Common myeloid progenitor, CD34-positive (primary cell): ENCODE measurements around the gene ISG15.

Source experiments
- CTCF ChIA-PET: fragments of 350-600 bp; sonication (Branson Sonifier 250); formaldehyde crosslinking; loops from one replicate; lab custom pipeline; 2021; ENCODE audit warnings: antibody characterized with exemption; lab: Charles Lee
- POLR2A ChIA-PET: fragments of 350-600 bp; sonication (Branson Sonifier 250); formaldehyde crosslinking; loops from one replicate; lab custom pipeline; 2021; ENCODE audit warnings: antibody characterized with exemption; lab: Charles Lee
- DNase-seq, 3 donors: peaks; one replicate each; pipeline versions ENCODE4 v3.0.0 to v3.0.0-alpha.2; 2013
- H3K27ac ChIP-seq, 2 experiments: 1 replicate in 1 of 2; 2 replicates in 1 of 2; pipeline ENCODE4 v1.7.0; 2013; ENCODE audit warnings: inconsistent platforms in 2 of 2, low read length in 2 of 2, mild to moderate bottlenecking in 2 of 2, low read depth in 1 of 2, moderate library complexity in 1 of 2; ENCODE audit not compliant: severe bottlenecking in 2 of 2, insufficient read depth in 1 of 2, poor library complexity in 1 of 2
- H3K27me3 ChIP-seq, 5 experiments: replicated peaks in 2 of 5; 1 replicate in 3 of 5; 2 replicates in 2 of 5; pipeline versions ENCODE4 v1.6.1 to v1.7.0; 2013; ENCODE audit warnings: low read length in 4 of 5, mild to moderate bottlenecking in 2 of 5, moderate library complexity in 2 of 5, inconsistent platforms in 1 of 5; ENCODE audit not compliant: insufficient read depth in 5 of 5, control insufficient read depth in 4 of 5
- H3K36me3 ChIP-seq, 4 experiments: 1 replicate in 2 of 4; 2 replicates in 2 of 4; pipeline versions ENCODE4 v1.6.1 to v1.7.0; 2013; ENCODE audit warnings: low read length in 3 of 4, control low read depth in 1 of 4, mild to moderate bottlenecking in 1 of 4; ENCODE audit not compliant: control insufficient read depth in 4 of 4, insufficient read depth in 4 of 4
- H3K4me1 ChIP-seq, 4 experiments: 1 replicate in 3 of 4; 2 replicates in 1 of 4; pipeline versions ENCODE4 v1.6.1 to v1.7.1; 2013; ENCODE audit warnings: low read length in 3 of 4, mild to moderate bottlenecking in 3 of 4, control low read depth in 1 of 4, inconsistent platforms in 1 of 4, moderate library complexity in 1 of 4; ENCODE audit not compliant: control insufficient read depth in 4 of 4, insufficient read depth in 4 of 4; ENCODE audit errors: control extremely low read depth in 1 of 4
- H3K4me3 ChIP-seq, 7 experiments: 1 replicate in 4 of 7; 2 replicates in 3 of 7; pipeline versions ENCODE4 v1.5.1 to v1.7.0; 2013; ENCODE audit warnings: mild to moderate bottlenecking in 7 of 7, low read length in 6 of 7, moderate library complexity in 6 of 7, inconsistent platforms in 2 of 7, low read depth in 2 of 7, control low read depth in 1 of 7; ENCODE audit not compliant: insufficient read depth in 4 of 7, control insufficient read depth in 1 of 7; ENCODE audit errors: extremely low read depth in 1 of 7
- H3K9me3 ChIP-seq, 5 experiments: 1 replicate in 4 of 5; 2 replicates in 1 of 5; pipeline versions ENCODE4 v1.6.1 to v1.7.1; 2013; ENCODE audit warnings: low read length in 4 of 5, mild to moderate bottlenecking in 2 of 5, inconsistent platforms in 1 of 5, low read depth in 1 of 5, moderate library complexity in 1 of 5; ENCODE audit not compliant: control insufficient read depth in 4 of 5, insufficient read depth in 2 of 5; ENCODE audit errors: control extremely low read depth in 1 of 5
- WGBS: methylation state at CpG from one replicate; pipeline ENCODE4 v1.1.5; 2013; ENCODE audit not compliant: insufficient coverage; 5-methylcytosine and 5-hydroxymethylcytosine counted together

Gene ISG15

DNA sequence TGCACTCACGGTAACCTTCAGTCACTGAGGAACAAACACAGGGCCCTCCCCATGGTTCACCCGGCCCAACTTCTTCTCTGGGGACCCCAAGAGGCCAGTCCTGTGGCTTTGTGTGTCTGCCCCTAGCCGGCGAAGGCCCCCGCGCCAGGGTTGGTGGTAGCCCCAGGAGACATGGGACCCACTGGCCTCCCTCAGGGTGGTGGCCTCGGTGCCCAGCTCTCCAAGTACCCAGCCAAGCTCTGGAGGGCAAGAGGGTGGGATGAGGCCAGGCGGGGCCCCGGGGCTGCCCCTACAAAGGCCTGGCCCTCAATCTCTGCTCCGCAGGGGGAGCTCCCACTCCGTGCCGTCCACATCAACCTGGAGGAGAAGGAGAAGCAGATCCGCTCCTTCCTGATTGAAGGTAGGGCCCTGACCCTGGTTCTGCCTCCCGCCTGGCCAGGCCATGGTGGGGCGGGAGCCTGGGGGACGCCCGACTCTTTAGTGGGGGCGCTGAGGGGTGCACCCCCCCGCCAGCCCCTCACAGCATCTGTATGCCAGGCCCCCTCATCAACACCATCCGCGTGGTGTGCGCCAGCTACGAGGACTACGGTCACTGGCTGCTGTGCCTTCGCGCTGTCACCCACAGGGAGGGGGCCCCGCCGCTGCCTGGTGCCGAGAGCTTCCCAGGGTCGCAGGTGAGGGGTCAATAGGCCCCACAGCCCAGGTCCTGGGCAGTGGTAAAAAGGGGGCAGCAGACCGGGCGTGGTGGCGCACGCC lies 41.4 kb upstream of the ISG15 start:
- peaks cover 0 to 2% (median 0%) of the 10 kb centered on the region in 5 experiments for H3K9me3 ChIP-seq
- WGBS = 92% methylated on average over 23 of the region's 34 CpGs
- peaks cover 0 to 82% (median 15%) of the 10 kb centered on the region in 5 experiments for H3K27me3 ChIP-seq
- POLR2A ChIA-PET = no interaction called here
- H3K4me1 ChIP-seq = peaks cover 0 to 14% (median 12%) of the 10 kb centered on the region in 4 experiments
- H3K4me3 ChIP-seq = no peak overlapping the region
- CTCF ChIA-PET = no interaction called here
- no peaks in the 10 kb centered on the region for H3K36me3 ChIP-seq
- DNase-seq = no peak
- no peak overlapping the region for H3K27ac ChIP-seq

GRCh38 chr1:972726-973458 lies 40.4 kb upstream of the ISG15 start:
- CTCF ChIA-PET = interaction anchor here (1.2 kb wide), 1 partner anchor 11 kb away, joined by 4 read pairs; no protein-coding TSS in a partner anchor

DNA sequence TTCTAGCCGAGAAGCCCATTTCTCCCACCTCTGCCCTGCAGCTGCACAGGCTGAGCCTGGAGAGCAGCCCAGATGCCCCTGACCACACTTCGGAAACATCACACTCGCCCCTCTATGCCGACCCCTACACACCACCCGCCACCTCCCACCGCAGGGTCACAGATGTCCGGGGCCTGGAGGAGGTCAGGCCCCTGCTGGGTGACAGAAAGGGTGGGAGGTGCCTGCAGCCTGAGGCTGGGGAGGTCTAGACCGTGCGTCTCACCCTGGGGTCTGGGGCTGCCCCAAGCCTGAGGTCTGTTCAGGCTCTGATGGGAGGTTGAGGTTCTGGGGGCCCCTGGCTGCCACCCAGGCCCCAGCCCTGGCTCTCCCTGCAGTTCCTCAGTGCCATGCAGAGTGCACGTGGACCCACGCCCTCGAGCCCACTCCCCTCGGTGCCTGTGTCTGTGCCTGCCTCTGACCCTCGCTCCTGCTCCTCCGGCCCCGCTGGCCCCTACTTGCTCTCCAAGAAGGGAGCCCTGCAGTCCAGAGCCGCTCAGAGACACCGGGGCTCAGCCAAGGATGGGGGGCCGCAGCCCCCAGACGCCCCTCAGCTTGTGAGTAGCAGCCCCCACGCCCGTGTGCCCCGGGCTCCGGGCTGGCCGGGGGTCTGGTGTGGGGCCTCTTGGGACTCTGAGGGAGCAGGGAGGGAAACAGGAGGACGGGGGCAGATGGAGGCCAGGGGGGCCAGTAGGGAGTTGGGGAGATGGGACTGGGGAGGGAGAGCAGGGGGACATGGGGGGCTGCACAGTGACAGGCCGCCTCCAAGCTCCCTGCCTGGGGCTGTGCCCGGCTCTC lies 39.6 kb upstream of the ISG15 start:
- H3K36me3 ChIP-seq = no peaks in the 10 kb centered on the region
- peaks cover 0 to 8% (median 7%) of the 10 kb centered on the region in 4 experiments for H3K4me1 ChIP-seq
- H3K27ac ChIP-seq = no peak overlapping the region
- POLR2A ChIA-PET = no interaction called here
- CTCF ChIA-PET = interaction anchor here (1.0 to 3.1 kb wide), 3 partner anchors 10 to 35 kb away, joined by 3 to 12 read pairs (median 4); no protein-coding TSS in a partner anchor
- H3K27me3 ChIP-seq = peaks cover 0 to 64% (median 8%) of the 10 kb centered on the region in 5 experiments
- DNase-seq = no peak
- 90% methylated on average over 26 of the region's 28 CpGs for WGBS
- no peak overlapping the region for H3K4me3 ChIP-seq
- H3K9me3 ChIP-seq = peaks cover 0 to 2% (median 0%) of the 10 kb centered on the region in 5 experiments

More at GRCh38 chr1:972726-973458, 40.4 kb upstream of the ISG15 start:
- Histone ChIP-seq H3K27ac (no peak overlapping the region), H3K27me3 (peaks cover 0 to 72% (median 12%) of the 10 kb centered on the region in 5 experiments), H3K36me3 (no peaks in the 10 kb centered on the region), H3K4me1 (peaks cover 0 to 8% (median 7%) of the 10 kb centered on the region in 4 experiments), H3K4me3 (no peak overlapping the region), H3K9me3 (peaks cover 0 to 2% (median 0%) of the 10 kb centered on the region in 5 experiments)
- no peak for DNase-seq
- POLR2A ChIA-PET = no interaction called here
- WGBS = 93% methylated on average over 18 of the region's 28 CpGs

DNA sequence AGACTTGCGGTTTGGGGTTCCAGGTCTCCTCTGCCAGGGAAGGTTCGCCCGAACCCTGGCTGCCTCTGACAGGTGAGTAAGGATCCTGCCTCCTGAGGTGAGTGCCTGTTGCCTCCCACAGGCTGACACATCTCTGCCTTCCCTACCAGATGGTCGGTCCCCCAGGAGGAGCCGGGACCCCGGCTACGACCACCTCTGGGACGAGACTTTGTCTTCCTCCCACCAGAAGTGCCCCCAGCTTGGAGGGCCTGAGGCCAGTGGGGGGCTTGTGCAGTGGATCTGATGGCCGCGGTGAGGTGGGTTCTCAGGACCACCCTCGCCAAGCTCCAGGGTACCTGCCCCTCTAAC lies 39.0 kb upstream of the ISG15 start:
- Histone ChIP-seq H3K4me1 (peaks cover 0 to 8% (median 7%) of the 10 kb centered on the region in 4 experiments), H3K27ac (no peak overlapping the region), H3K36me3 (no peaks in the 10 kb centered on the region), H3K9me3 (peaks cover 0 to 2% (median 0%) of the 10 kb centered on the region in 5 experiments), H3K27me3 (peaks cover 0 to 58% (median 8%) of the 10 kb centered on the region in 5 experiments), H3K4me3 (no peak overlapping the region)
- DNase-seq = no peak
- POLR2A ChIA-PET = no interaction called here
- CTCF ChIA-PET = interaction anchor here (1.0 to 3.1 kb wide), 3 partner anchors 10 to 36 kb away, joined by 3 to 12 read pairs (median 4); no protein-coding TSS in a partner anchor
- WGBS = 94% methylated on average over 10 of the region's 11 CpGs

- 90% methylated on average over 13 of the region's 17 CpGs for WGBS
- H3K36me3 ChIP-seq = no peaks in the 10 kb centered on the region
- POLR2A ChIA-PET = no interaction called here
- CTCF ChIA-PET = interaction anchor here (1.0 to 3.1 kb wide), 5 partner anchors 33 to 105 kb away, joined by 3 to 12 read pairs (median 5); no protein-coding TSS in a partner anchor
- H3K4me3 ChIP-seq = no peak overlapping the region
- DNase-seq = no peak
- H3K9me3 ChIP-seq = no peaks in the 10 kb centered on the region
- H3K4me1 ChIP-seq = peaks cover 0 to 8% (median 7%) of the 10 kb centered on the region in 4 experiments
- no peak overlapping the region for H3K27ac ChIP-seq
- H3K27me3 ChIP-seq = peaks cover 0 to 53% (median 8%) of the 10 kb centered on the region in 5 experiments
These were observed 38.5 kb upstream of the ISG15 start for GRCh38 chr1:974687-975328.

- no peak for DNase-seq
- peaks cover 0 to 47% (median 8%) of the 10 kb centered on the region in 5 experiments for H3K27me3 ChIP-seq
- no peaks in the 10 kb centered on the region for H3K9me3 ChIP-seq
- peaks cover 0 to 8% (median 7%) of the 10 kb centered on the region in 4 experiments for H3K4me1 ChIP-seq
- no peak overlapping the region for H3K27ac ChIP-seq
- no peaks in the 10 kb centered on the region for H3K36me3 ChIP-seq
- POLR2A ChIA-PET = no interaction called here
- 79% methylated on average over 8 of the region's 9 CpGs for WGBS
- no peak overlapping the region for H3K4me3 ChIP-seq
- CTCF ChIA-PET = interaction anchor here (0.9 to 3.1 kb wide), 7 partner anchors 8 to 106 kb away, joined by 3 to 12 read pairs (median 5); no protein-coding TSS in a partner anchor
These were observed 37.9 kb upstream of the ISG15 start for GRCh38 chr1:975365-975764.
